Lung (tissue), 12 donors: ENCODE measurements around the gene PRKX. TPM values are rescaled to one million over a fixed set of nuclear protein-coding genes. Genes with fewer than 3 reads are reported as not detected.
A peak's percentile ranks its signal among the peaks of the same experiment; 100 is the strongest.
"Not testable (repeated sequence)": the region's sequence is repeated elsewhere in the genome, so short reads cannot be mapped to it uniquely, and the experiment has no call there.

Experiments
- ATAC-seq: fragments of 200-7000 bp; cut with Tn5 transposase; one replicate; pipeline ENCODE4 v1.9.1; 2020; ENCODE audit warnings: moderate number of reproducible peaks; ENCODE audit not compliant: insufficient read depth, low FRiP score
- DNase-seq, 3 donors: peaks; one replicate each; pipeline ENCODE4 v3.0.0-alpha.2; 2013 to 2017
- H3K27ac ChIP-seq, 2 donors: one replicate each; pipeline ENCODE4 v1.5.1; 2013; ENCODE audit warnings: mild to moderate bottlenecking in 2 of 2, moderate library complexity in 2 of 2, control low read depth in 1 of 2, inconsistent platforms in 1 of 2, low read depth in 1 of 2, low read length in 1 of 2
- H3K27me3 ChIP-seq, 3 donors: one replicate each; pipeline ENCODE4 v1.5.1; 2013; ENCODE audit warnings: low read length in 2 of 3; ENCODE audit not compliant: control insufficient read depth in 3 of 3, insufficient read depth in 3 of 3
- H3K36me3 ChIP-seq, 4 donors: one replicate each; pipeline ENCODE4 v1.5.1; 2013; ENCODE audit warnings: low read length in 4 of 4, mild to moderate bottlenecking in 1 of 4, moderate library complexity in 1 of 4; ENCODE audit not compliant: control insufficient read depth in 4 of 4, insufficient read depth in 4 of 4
- H3K4me1 ChIP-seq, 5 donors: one replicate each; pipeline ENCODE4 v1.5.1; 2013; ENCODE audit warnings: low read length in 5 of 5, mild to moderate bottlenecking in 2 of 5, moderate library complexity in 1 of 5; ENCODE audit not compliant: control insufficient read depth in 5 of 5, insufficient read depth in 5 of 5
- H3K4me3 ChIP-seq: one replicate; pipeline ENCODE4 v1.5.1; 2013; ENCODE audit warnings: mild to moderate bottlenecking, control low read depth, moderate library complexity
- H3K9ac ChIP-seq, 2 donors: one replicate each; pipeline ENCODE4 v1.5.1; 2013; ENCODE audit warnings: low read length in 2 of 2, control low read depth in 1 of 2; ENCODE audit not compliant: insufficient read depth in 1 of 2
- H3K9me3 ChIP-seq, 4 donors: one replicate each; pipeline ENCODE4 v1.5.1; 2013; ENCODE audit warnings: low read length in 3 of 4, mild to moderate bottlenecking in 1 of 4, moderate library complexity in 1 of 4; ENCODE audit not compliant: control insufficient read depth in 4 of 4, insufficient read depth in 3 of 4
- CTCF ChIP-seq: IDR thresholded peaks from 2 replicates; pipeline ENCODE4 v1.5.1; 2012; ENCODE audit warnings: mild to moderate bottlenecking; ENCODE audit errors: control extremely low read depth, extremely low read depth
- WGBS, 2 donors: extraction: QIAGEN DNeasy Blood & Tissue Kit; methylation state at CpG; one replicate each; pipeline ENCODE4 v1.1.7; 2013; 5-methylcytosine and 5-hydroxymethylcytosine counted together
- polyA plus RNA-seq, 2 donors: library from polyadenylated mRNA; stranded (reverse); fragments of 200-250 nt; gene quantifications; one replicate each; pipeline ENCODE4 v1.2.1, GENCODE V29; 2013
- total RNA-seq, 2 donors: library from RNA; depleted of rRNA in 1 of 2; stranded (reverse); fragments of >200 nt in 1 of 2; gene quantifications; one replicate each; pipeline ENCODE4 v1.2.1, GENCODE V29; 2014 to 2021
- donor health status: control.
- donor health status: control.
- donor health status: Bipolar disorder and iron deficiency.
- donor health status: healthy.
- donor health status: DM: yes; HTN: yes; CAD: no.

Gene PRKX
- total and polyA plus RNA-seq, 4 donors: 5.5 to 16.3 (median 8.5) TPM

- peaks cover 0 to 9% (median 0%) of the 10 kb centered on the region in 3 donors for H3K27me3 ChIP-seq
- no peak overlapping the region for H3K27ac ChIP-seq
- ATAC-seq (no peak), DNase-seq (no peak)
- TF ChIP-seq CTCF: no peak
- H3K36me3 ChIP-seq: peaks cover 0 to 11% (median 3%) of the 10 kb centered on the region in 4 donors
- no peak overlapping the region for H3K9ac ChIP-seq
- H3K9me3 ChIP-seq: no peaks in the 10 kb centered on the region
- H3K4me1 ChIP-seq: no peaks in the 10 kb centered on the region
- 96% methylated on average over 19 of the region's 19 CpGs for WGBS, 2 donors
- no peak overlapping the region for H3K4me3 ChIP-seq
Observed at GRCh38 chrX:3655181-3655580, 58.3 kb downstream of the PRKX start.

- no peak for TF ChIP-seq CTCF
- peaks cover 0 to 6% (median 3%) of the 10 kb centered on the region in 4 donors for H3K36me3 ChIP-seq
- H3K4me3 ChIP-seq: no peak overlapping the region
- peaks cover 0 to 5% (median 0%) of the 10 kb centered on the region in 3 donors for H3K27me3 ChIP-seq
- ATAC-seq (no peak), DNase-seq (no peak)
- no peaks in the 10 kb centered on the region for H3K4me1 ChIP-seq
- WGBS, 2 donors: 97 to 98% methylated on average over 13 of the region's 13 CpGs
- H3K9ac ChIP-seq: no peak overlapping the region
- no peaks in the 10 kb centered on the region for H3K9me3 ChIP-seq
- no peak overlapping the region for H3K27ac ChIP-seq
Observed at GRCh38 chrX:3653111-3653510, 60.3 kb downstream of the PRKX start.

GRCh38 chrX:3651277-3651676 is 62.2 kb downstream of the PRKX start:
- TF ChIP-seq CTCF: peak; percentile 29
- no peak for ATAC-seq
- Histone ChIP-seq H3K4me1 (no peaks in the 10 kb centered on the region), H3K36me3 (peaks cover 0 to 6% (median 3%) of the 10 kb centered on the region in 4 donors), H3K27ac (no peak overlapping the region), H3K27me3 (peaks cover 0 to 2% (median 0%) of the 10 kb centered on the region in 3 donors), H3K9ac (no peak overlapping the region), H3K4me3 (no peak overlapping the region), H3K9me3 (no peaks in the 10 kb centered on the region)
- 45 to 51% methylated on average over 3 of the region's 3 CpGs for WGBS, 2 donors
- peak in 2 of 3 donors; percentile 39 to 53 for DNase-seq

GRCh38 chrX:3648084-3648483 is 65.4 kb downstream of the PRKX start:
- Histone ChIP-seq H3K4me3 (no peak overlapping the region), H3K9me3 (peaks cover 0 to 2% (median 0%) of the 10 kb centered on the region in 4 donors), H3K4me1 (no peaks in the 10 kb centered on the region), H3K27ac (no peak overlapping the region), H3K36me3 (peaks cover 0 to 12% (median 2%) of the 10 kb centered on the region in 4 donors), H3K9ac (no peak overlapping the region), H3K27me3 (peaks cover 0 to 3% (median 0%) of the 10 kb centered on the region in 3 donors)
- WGBS, 2 donors: 98 to 100% methylated on average over 2 of the region's 2 CpGs
- no peak for TF ChIP-seq CTCF
- DNase-seq (no peak), ATAC-seq (no peak)

- ATAC-seq, H3K9me3 ChIP-seq, H3K9ac ChIP-seq, H3K4me1 ChIP-seq, H3K36me3 ChIP-seq, H3K27me3 ChIP-seq, H3K4me3 ChIP-seq: not testable (repeated sequence)
- peak overlapping the region in 1 of 2 donors; percentile 4 for H3K27ac ChIP-seq
- DNase-seq: peak in 1 of 3 donors; percentile 25
- WGBS, 2 donors: 57 to 69% methylated on average over 22 to 23 of the region's 23 CpGs
Observed at GRCh38 chrX:3639858-3640631, 73.4 kb downstream of the PRKX start.
